Ascending aorta (tissue), 2 donors: ENCODE measurements around the gene PDGFB. TPM values are rescaled to one million over a fixed set of nuclear protein-coding genes. Genes with fewer than 3 reads are reported as not detected.

ENCODE experiments used
- DNase-seq, 2 donors: peaks; one replicate each; pipeline ENCODE4 v3.0.0-alpha.2; 2019; ENCODE audit warnings: low spot score in 2 of 2
- H3K27ac ChIP-seq, 2 donors: fragments of 200-600 bp; sonication (generic); one replicate each; pipeline ENCODE4 v1.5.1; 2016 to 2017; ENCODE audit warnings: mild to moderate bottlenecking in 1 of 2
- H3K27me3 ChIP-seq: fragments of 200-600 bp; sonication (generic); one replicate; pipeline ENCODE4 v1.5.1; 2017
- H3K36me3 ChIP-seq, 2 donors: fragments of 200-600 bp; sonication (generic); one replicate each; pipeline ENCODE4 v1.5.1; 2016
- H3K4me1 ChIP-seq, 2 donors: fragments of 200-600 bp; sonication (generic); one replicate each; pipeline ENCODE4 v1.5.1; 2016 to 2017; ENCODE audit warnings: mild to moderate bottlenecking in 1 of 2
- H3K4me3 ChIP-seq, 2 donors: fragments of 200-600 bp; sonication (generic); one replicate each; pipeline ENCODE4 v1.5.1; 2016 to 2017; ENCODE audit warnings: mild to moderate bottlenecking in 1 of 2
- H3K9me3 ChIP-seq, 2 donors: fragments of 200-600 bp; sonication (generic); one replicate each; pipeline ENCODE4 v1.5.1; 2016
- intact Hi-C: fragments of 100-400 bp; cut with DNase I; formaldehyde crosslinking; loops from one replicate; pipeline ENCODE4 v1.15.1; 2023
- total RNA-seq: library from RNA; depleted of rRNA; stranded (reverse); fragments of >200 nt; gene quantifications from one replicate; pipeline ENCODE4 v1.1.0, GENCODE V29; 2016
- TF ChIP-seq, protein P1 (sequence below), 3 experiments: fragments of 200-600 bp in 2 of 3; fragments of 450-650 bp in 1 of 3; sonication (generic) in 2 of 3; IDR thresholded peaks; one replicate each; pipeline ENCODE4 v1.5.1; 2016 to 2019; ENCODE audit warnings: antibody characterized with exemption in 3 of 3, mild to moderate bottlenecking in 1 of 3, moderate library complexity in 1 of 3

The PDGFB gene
- total RNA-seq, 1 donor from 2014 or later = 8.9 TPM

DNA sequence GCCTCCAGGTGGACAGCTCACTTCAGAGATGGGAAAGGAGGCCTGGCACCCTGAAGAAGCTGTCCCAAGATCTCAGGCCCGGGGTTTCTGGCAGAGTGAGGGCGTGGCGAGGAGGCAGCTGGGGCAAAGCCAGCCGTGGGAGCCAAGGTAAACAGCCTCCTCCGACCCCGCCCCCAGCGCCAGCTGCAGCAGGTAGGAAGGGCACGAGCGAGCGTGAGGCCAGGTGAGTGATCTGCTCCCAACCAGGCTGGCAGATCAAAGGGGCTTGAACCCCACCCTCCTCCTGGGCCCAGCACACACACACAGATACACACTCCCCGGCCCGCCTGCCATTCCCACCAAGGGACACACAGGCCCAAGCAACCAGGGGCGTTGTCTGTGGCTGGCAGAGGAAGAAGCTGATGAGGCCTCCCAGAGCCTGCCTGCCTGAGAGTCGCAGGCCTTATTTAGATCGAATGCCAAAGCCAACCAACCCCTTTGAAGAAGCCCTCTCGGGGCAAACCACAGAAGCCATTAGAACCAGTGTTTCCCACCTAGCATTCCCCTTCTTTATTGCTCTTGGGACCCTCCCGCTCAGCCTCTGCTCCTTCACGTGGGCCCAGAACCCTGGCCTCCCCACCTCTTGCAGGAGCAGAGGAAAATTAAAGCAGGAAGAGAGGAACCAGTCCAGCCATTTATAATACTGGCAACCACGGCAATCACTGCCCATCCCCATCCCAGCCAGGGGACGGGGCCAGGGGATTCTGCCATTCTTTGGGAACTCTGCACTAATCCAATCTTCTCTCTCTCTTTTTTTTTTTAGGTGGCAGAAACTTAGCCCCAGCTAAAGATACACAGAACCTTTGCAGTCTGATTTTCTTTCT, 5.0 kb downstream of the PDGFB start:
- H3K9me3 ChIP-seq = no peaks in the 10 kb centered on the region
- H3K27ac ChIP-seq = no peak overlapping the region
- H3K4me1 ChIP-seq = peaks cover 25% of the 10 kb centered on the region in 2 donors
- intact Hi-C loops = loop anchor here (5.0 kb wide), 1 partner anchor 33 kb away; no protein-coding TSS in a partner anchor
- TF ChIP-seq, protein P1, sequence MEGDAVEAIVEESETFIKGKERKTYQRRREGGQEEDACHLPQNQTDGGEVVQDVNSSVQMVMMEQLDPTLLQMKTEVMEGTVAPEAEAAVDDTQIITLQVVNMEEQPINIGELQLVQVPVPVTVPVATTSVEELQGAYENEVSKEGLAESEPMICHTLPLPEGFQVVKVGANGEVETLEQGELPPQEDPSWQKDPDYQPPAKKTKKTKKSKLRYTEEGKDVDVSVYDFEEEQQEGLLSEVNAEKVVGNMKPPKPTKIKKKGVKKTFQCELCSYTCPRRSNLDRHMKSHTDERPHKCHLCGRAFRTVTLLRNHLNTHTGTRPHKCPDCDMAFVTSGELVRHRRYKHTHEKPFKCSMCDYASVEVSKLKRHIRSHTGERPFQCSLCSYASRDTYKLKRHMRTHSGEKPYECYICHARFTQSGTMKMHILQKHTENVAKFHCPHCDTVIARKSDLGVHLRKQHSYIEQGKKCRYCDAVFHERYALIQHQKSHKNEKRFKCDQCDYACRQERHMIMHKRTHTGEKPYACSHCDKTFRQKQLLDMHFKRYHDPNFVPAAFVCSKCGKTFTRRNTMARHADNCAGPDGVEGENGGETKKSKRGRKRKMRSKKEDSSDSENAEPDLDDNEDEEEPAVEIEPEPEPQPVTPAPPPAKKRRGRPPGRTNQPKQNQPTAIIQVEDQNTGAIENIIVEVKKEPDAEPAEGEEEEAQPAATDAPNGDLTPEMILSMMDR (IDR thresholded peaks at IDR 0.05) = no peak
- H3K4me3 ChIP-seq = no peak overlapping the region
- no peak for DNase-seq
- no peaks in the 10 kb centered on the region for H3K36me3 ChIP-seq
- H3K27me3 ChIP-seq = no peaks in the 10 kb centered on the region

DNA sequence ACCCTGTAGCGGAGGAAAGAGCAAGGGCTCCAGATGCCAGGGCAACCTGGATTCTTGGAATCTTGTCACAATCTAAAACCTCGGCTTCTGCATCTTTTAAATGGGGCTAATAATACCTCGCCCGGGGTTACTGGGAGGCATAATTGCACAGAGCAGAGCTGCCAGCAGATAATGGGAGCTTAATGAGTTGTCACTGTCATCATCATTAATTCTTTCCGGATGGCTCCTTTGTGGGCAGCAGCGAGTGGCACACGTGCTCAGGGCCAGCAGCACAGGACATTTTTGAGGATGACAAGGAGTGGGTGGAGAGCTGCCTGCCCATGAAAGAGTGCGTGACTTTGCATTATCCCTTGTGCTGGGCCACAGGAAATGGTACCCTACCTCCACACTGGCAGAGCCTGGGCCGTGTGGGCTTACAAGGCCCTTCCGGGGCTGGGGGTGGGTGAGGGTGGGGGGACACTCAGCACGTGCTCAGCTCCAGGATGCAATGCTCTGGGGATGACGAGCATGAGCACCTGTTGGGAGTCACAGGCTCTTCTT, 5.7 kb downstream of the PDGFB start:
- H3K4me3 ChIP-seq = no peak overlapping the region
- H3K27me3 ChIP-seq = no peaks in the 10 kb centered on the region
- no peaks in the 10 kb centered on the region for H3K9me3 ChIP-seq
- H3K4me1 ChIP-seq = peaks cover 21 to 23% of the 10 kb centered on the region in 2 donors
- H3K27ac ChIP-seq = no peak overlapping the region
- intact Hi-C loops = loop anchor here (5.0 kb wide), 1 partner anchor 33 kb away; no protein-coding TSS in a partner anchor
- TF ChIP-seq, protein P1 (IDR thresholded peaks at IDR 0.05) = no peak
- no peak for DNase-seq
- H3K36me3 ChIP-seq = no peaks in the 10 kb centered on the region

DNA sequence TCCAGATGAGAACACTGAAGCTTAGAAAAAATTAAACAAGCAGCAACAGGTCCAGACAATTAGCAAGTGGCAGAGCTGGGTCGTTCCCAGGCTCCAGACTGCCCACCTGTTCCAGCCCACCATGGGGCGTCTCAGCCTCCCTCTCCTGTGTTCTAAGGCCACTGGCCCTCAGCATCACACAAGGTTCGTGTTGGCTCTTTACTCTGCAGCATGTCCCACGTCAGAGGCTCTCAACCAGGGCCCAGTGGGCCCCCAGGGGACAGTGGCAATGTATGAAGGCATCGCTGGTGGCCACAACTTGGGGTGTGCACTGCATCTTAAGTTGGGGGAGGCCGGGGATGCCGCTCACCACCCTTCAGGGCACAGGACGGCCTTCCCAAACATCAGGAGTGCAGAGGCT, 6.2 kb downstream of the PDGFB start:
- H3K4me3 ChIP-seq = no peak overlapping the region
- H3K27me3 ChIP-seq = no peaks in the 10 kb centered on the region
- no peaks in the 10 kb centered on the region for H3K9me3 ChIP-seq
- H3K27ac ChIP-seq = no peak overlapping the region
- intact Hi-C loops = loop anchor here (5.0 kb wide), 1 partner anchor 34 kb away; no protein-coding TSS in a partner anchor
- TF ChIP-seq, protein P1 (IDR thresholded peaks at IDR 0.05) = no peak
- peaks cover 18 to 20% of the 10 kb centered on the region in 2 donors for H3K4me1 ChIP-seq
- H3K36me3 ChIP-seq = no peaks in the 10 kb centered on the region
- DNase-seq = no peak

DNA sequence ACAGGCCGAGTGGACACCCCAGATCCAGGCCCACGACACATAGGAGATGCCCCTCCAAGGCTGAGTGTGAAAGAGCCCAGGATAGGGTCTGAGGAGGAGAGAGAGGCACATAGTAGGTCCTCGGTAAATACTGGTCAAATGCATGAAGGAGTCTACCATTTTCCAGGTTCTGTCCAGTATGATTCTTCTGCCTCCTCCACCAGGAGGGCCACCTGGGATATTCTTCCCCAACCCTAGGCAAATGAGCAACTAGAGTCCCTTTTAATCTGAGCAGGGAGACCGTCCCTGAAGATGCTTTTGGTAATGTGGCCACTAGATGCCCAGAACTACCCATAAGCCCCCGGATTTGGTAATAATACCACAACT, 6.7 kb downstream of the PDGFB start:
- Histone ChIP-seq H3K4me1 (peaks cover 16 to 17% of the 10 kb centered on the region in 2 donors), H3K36me3 (no peaks in the 10 kb centered on the region), H3K27ac (no peak overlapping the region), H3K9me3 (no peaks in the 10 kb centered on the region), H3K27me3 (no peaks in the 10 kb centered on the region), H3K4me3 (no peak overlapping the region)
- TF ChIP-seq, protein P1 (IDR thresholded peaks at IDR 0.05) = no peak
- intact Hi-C loops = loop anchor here (5.0 kb wide), 1 partner anchor 34 kb away; no protein-coding TSS in a partner anchor
- no peak for DNase-seq

DNA sequence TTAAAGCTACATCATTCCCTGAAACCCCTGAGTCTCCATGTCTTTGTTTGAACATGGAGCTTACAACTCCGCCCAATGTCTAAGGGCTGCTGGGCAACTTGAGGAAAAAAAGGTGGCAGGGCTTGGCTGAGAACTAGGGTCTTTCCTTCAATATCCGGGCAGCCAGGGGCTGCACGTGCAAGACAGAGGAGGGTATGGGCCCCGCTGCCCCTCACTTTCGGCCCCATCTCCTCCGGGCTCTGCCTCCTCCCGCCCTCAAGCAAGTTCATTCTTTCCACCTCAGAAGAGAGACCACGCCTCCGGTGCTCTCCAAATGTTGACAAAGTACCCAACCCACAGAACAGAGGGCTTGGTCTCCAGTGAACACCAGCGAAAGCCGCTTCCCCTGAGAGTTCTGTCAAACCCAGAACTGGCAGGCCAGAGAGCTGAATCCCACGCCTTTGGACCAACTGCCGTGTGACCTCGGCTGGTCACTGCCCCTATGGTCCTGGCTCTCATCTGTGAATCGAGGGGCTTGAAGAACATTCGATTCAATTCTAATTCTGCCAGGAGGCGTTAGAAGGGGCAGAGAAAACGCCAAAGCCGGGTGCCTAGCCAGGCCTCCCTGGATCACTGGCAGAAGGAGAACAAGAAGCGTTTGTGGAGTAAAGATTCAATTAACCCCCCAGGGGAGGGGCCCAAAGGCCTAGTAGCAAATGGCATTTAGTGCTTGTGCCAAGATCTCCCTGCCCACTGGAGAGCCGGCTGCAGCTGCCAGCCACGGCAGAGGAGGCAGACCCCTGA, 7.3 kb downstream of the PDGFB start:
- no peak overlapping the region for H3K4me3 ChIP-seq
- no peak overlapping the region for H3K27ac ChIP-seq

More for the DNA sequence above, 7.3 kb downstream of the PDGFB start:
- H3K27me3 ChIP-seq = no peaks in the 10 kb centered on the region
- TF ChIP-seq, protein P1 (IDR thresholded peaks at IDR 0.05) = no peak
- peaks cover 11% of the 10 kb centered on the region in 2 donors for H3K4me1 ChIP-seq
- no peaks in the 10 kb centered on the region for H3K9me3 ChIP-seq
- no peak for DNase-seq
- no peaks in the 10 kb centered on the region for H3K36me3 ChIP-seq
- intact Hi-C loops = loop anchor here (5.0 kb wide), 1 partner anchor 35 kb away; no protein-coding TSS in a partner anchor
